HFF-Myc (cell line): ENCODE data around the gene HSP90AB1.

ENCODE experiments used
- DNase-seq: peaks from one replicate; pipeline ENCODE4 v3.0.0-alpha.2; 2011; ENCODE audit warnings: low read depth; ENCODE audit errors: extremely low read depth
- H3K4me3 ChIP-seq: replicated peaks from 2 replicates; pipeline ENCODE4 v1.5.1; 2011; ENCODE audit warnings: low read depth, mild to moderate bottlenecking, control low read depth, low read length
- CTCF ChIP-seq: IDR thresholded peaks from 2 replicates; pipeline ENCODE4 v1.5.1; 2012; ENCODE audit warnings: mild to moderate bottlenecking, low read depth, low read length, control low read depth; ENCODE audit errors: missing control alignments

The HSP90AB1 gene

GRCh38 chr6:44251576-44252524 lies 4.9 kb downstream of the HSP90AB1 start:
- TF ChIP-seq CTCF: no peak
- H3K4me3 ChIP-seq: peak overlapping the region; percentile 7; the same call in 1 of the 2 replicates

GRCh38 chr6:44253307-44254101 lies 6.6 kb downstream of the HSP90AB1 start:
- TF ChIP-seq CTCF: peak; percentile 58
- H3K4me3 ChIP-seq: no peak overlapping the region
- no peak for DNase-seq

More at GRCh38 chr6:44251576-44252524, 4.9 kb downstream of the HSP90AB1 start:
- no peak for DNase-seq

GRCh38 chr6:44254191-44255104 lies 7.5 kb downstream of the HSP90AB1 start:
- H3K4me3 ChIP-seq: peak overlapping the region; percentile 5; the same call in 1 of the 2 replicates
- no peak for TF ChIP-seq CTCF
- DNase-seq: no peak

- no peak for DNase-seq
- peak overlapping the region; percentile 93 for H3K4me3 ChIP-seq
- TF ChIP-seq CTCF: no peak
Measured at GRCh38 chr6:44255105-44255808, 8.4 kb downstream of the HSP90AB1 start.

- peak overlapping the region; percentile 93 for H3K4me3 ChIP-seq
- TF ChIP-seq CTCF: no peak
- DNase-seq: no peak
Measured at GRCh38 chr6:44255871-44256774, 9.2 kb downstream of the HSP90AB1 start.
